ENCODE measurements around the gene FAM83D.

- TF ChIP-seq EZH2 (IDR thresholded peaks at IDR 0.05; ENCODE audit: borderline replicate concordance, low read length) (no peak), CTCF (conservative IDR thresholded peaks at IDR 0.05 in 1 of 2, IDR thresholded peaks at IDR 0.05 in 1 of 2; ENCODE audit: extremely low read depth in 1 of 2, insufficient read depth in 1 of 2, low read depth in 1 of 2, low read length in 2 of 2) (no peak)
Observed at GRCh38 chr20:38945012-38945411, 18.8 kb downstream of the FAM83D start.

Measured in mammary epithelial cell (primary cell).